Measurements from ENCODE around the gene CD22.
"Not testable (repeated sequence)": the region's sequence is repeated elsewhere in the genome, so short reads cannot be mapped to it uniquely, and the experiment has no call there.

CD22 gene

GRCh38 chr19:35360081-35360480 is 31.1 kb downstream of the CD22 start:
- not testable (repeated sequence) for DNase-seq, ATAC-seq

GRCh38 chr19:35360880-35361420 is 32.0 kb downstream of the CD22 start:
- ATAC-seq = no peak
- no peak for DNase-seq

GRCh38 chr19:35362261-35363000 is 33.4 kb downstream of the CD22 start:
- ATAC-seq = no peak
- no peak for DNase-seq

- ATAC-seq (no peak), DNase-seq (no peak)
Observed at GRCh38 chr19:35363001-35363590, 34.1 kb downstream of the CD22 start.

- ATAC-seq (no peak), DNase-seq (no peak)
Observed at GRCh38 chr19:35363711-35364425, 34.9 kb downstream of the CD22 start.

- ATAC-seq (no peak), DNase-seq (no peak)
Observed at GRCh38 chr19:35365303-35365702, 36.3 kb downstream of the CD22 start.

GRCh38 chr19:35368378-35368777 is 39.4 kb downstream of the CD22 start:
- ATAC-seq (no peak), DNase-seq (no peak)

GRCh38 chr19:35369522-35369921 is 40.5 kb downstream of the CD22 start:
- no peak for DNase-seq
- no peak for ATAC-seq

- ATAC-seq (no peak), DNase-seq (no peak)
Observed at GRCh38 chr19:35370722-35371121, 41.7 kb downstream of the CD22 start, which contains the start of gene GPR42. TSS of gene GPR42 (plus strand) at chr19:35371068. CDS start at chr19:35371360, 292 bp downstream.

GRCh38 chr19:35373492-35373891 is 44.5 kb downstream of the CD22 start:
- DNase-seq (no peak), ATAC-seq (no peak)

- ATAC-seq = not testable (repeated sequence)
Observed at GRCh38 chr19:35374031-35374430, 45.0 kb downstream of the CD22 start.

GRCh38 chr19:35375505-35376307 is 46.7 kb downstream of the CD22 start:
- no peak for DNase-seq
- no peak for ATAC-seq

More at GRCh38 chr19:35374031-35374430, 45.0 kb downstream of the CD22 start:
- not testable (repeated sequence) for DNase-seq

GRCh38 chr19:35377656-35378055 is 48.7 kb downstream of the CD22 start:
- no peak for DNase-seq

GRCh38 chr19:35378356-35378755 is 49.4 kb downstream of the CD22 start:
- ATAC-seq (no peak), DNase-seq (no peak)

More at GRCh38 chr19:35377656-35378055, 48.7 kb downstream of the CD22 start:
- ATAC-seq = no peak

- not testable (repeated sequence) for ATAC-seq
Observed at GRCh38 chr19:35379545-35379944, 50.6 kb downstream of the CD22 start.

GRCh38 chr19:35379992-35380391 is 51.0 kb downstream of the CD22 start:
- ATAC-seq (no peak), DNase-seq (no peak)

More at GRCh38 chr19:35379545-35379944, 50.6 kb downstream of the CD22 start:
- not testable (repeated sequence) for DNase-seq

- no peak for ATAC-seq
- no peak for DNase-seq
Observed at GRCh38 chr19:35380450-35381124, 51.6 kb downstream of the CD22 start.

- DNase-seq = no peak
- ATAC-seq = no peak
Observed at GRCh38 chr19:35381318-35381717, 52.3 kb downstream of the CD22 start.

GRCh38 chr19:35381926-35382325 is 52.9 kb downstream of the CD22 start:
- DNase-seq = no peak
- ATAC-seq = no peak

GRCh38 chr19:35383536-35383935 is 54.5 kb downstream of the CD22 start:
- DNase-seq (no peak), ATAC-seq (no peak)

Measured in stimulated activated naive CD8-positive, alpha-beta T cell treated with anti-CD3 and anti-CD28 coated beads, Interleukin-15, Interleukin-2, amounts not matched to agents 100 U/mL and 50 U/mL, for 24 hours (primary cell).